BJ (cell line): Measurements from ENCODE around the gene NUMBL. TPM values are rescaled to one million over a fixed set of nuclear protein-coding genes. Genes with fewer than 3 reads are reported as not detected.

Source experiments
- CTCF ChIA-PET: fragments of 350-600 bp; formaldehyde crosslinking; extraction: SDS; loops from one replicate; lab custom pipeline; 2021; ENCODE audit warnings: antibody characterized with exemption, inconsistent platforms; lab: Yijun Ruan, JAX
- POLR2A ChIA-PET: fragments of 300-600 bp; sonication (Branson Sonifier 250); formaldehyde crosslinking; extraction: SDS; loops from one replicate; lab custom pipeline; 2021; ENCODE audit warnings: antibody characterized with exemption; lab: Charles Lee
- DNase-seq: peaks from one replicate; pipeline ENCODE4 v3.0.0-alpha.2; 2011; ENCODE audit warnings: low read depth
- H3K27me3 ChIP-seq: 2 replicates; pipeline ENCODE4 v1.6.0; 2011; ENCODE audit warnings: low read length; ENCODE audit not compliant: control insufficient read depth, insufficient read depth
- H3K36me3 ChIP-seq: 2 replicates; pipeline ENCODE4 v1.5.1; 2011; ENCODE audit warnings: low read length; ENCODE audit not compliant: control insufficient read depth, insufficient read depth
- H3K4me3 ChIP-seq: 2 replicates; pipeline ENCODE4 v1.5.1; 2011; ENCODE audit warnings: low read depth, mild to moderate bottlenecking, control low read depth, low read length
- CTCF ChIP-seq: IDR thresholded peaks from 2 replicates; pipeline ENCODE4 v1.5.1; 2011; ENCODE audit warnings: low read depth, mild to moderate bottlenecking, control low read depth, inconsistent platforms, low read length, moderate library complexity; ENCODE audit not compliant: insufficient read depth
- polyA plus RNA-seq: library from polyadenylated mRNA; depleted of rRNA; stranded (reverse); fragments of >200 nt; gene quantifications from 2 replicates; pipeline ENCODE4 v1.2.3, GENCODE V29; 2011

NUMBL gene
- polyA plus RNA-seq, 1 experiment, result 28.6 TPM

- H3K36me3 ChIP-seq, result peaks cover 28% of the 10 kb centered on the region
- no peak overlapping the region for H3K4me3 ChIP-seq
- no peaks in the 10 kb centered on the region for H3K27me3 ChIP-seq
- ChIA-PET CTCF (no interaction called here), POLR2A (no interaction called here)
- no peak for DNase-seq
- no peak for TF ChIP-seq CTCF
Observed at GRCh38 chr19:40705950-40706619, 15.6 kb upstream of the NUMBL start.

GRCh38 chr19:40705362-40705651 is 14.9 kb upstream of the NUMBL start:
- DNase-seq, result no peak
- H3K4me3 ChIP-seq, result no peak overlapping the region
- ChIA-PET CTCF (no interaction called here), POLR2A (no interaction called here)
- TF ChIP-seq CTCF, result no peak
- peaks cover 26% of the 10 kb centered on the region for H3K36me3 ChIP-seq
- no peaks in the 10 kb centered on the region for H3K27me3 ChIP-seq

- H3K4me3 ChIP-seq, result no peak overlapping the region
- TF ChIP-seq CTCF, result no peak
- no peaks in the 10 kb centered on the region for H3K27me3 ChIP-seq
- ChIA-PET POLR2A (no interaction called here), CTCF (interaction anchor here (0.7 to 1.3 kb wide), 3 partner anchors 12 to 102 kb away, joined by 3 to 5 read pairs (median 3); no protein-coding TSS in a partner anchor)
- no peak for DNase-seq
- peaks cover 25% of the 10 kb centered on the region for H3K36me3 ChIP-seq
Observed at GRCh38 chr19:40704491-40705361, 14.3 kb upstream of the NUMBL start.

- no peak for DNase-seq
- ChIA-PET POLR2A (no interaction called here), CTCF (interaction anchor here (0.8 to 1.5 kb wide), 3 partner anchors 11 to 105 kb away, joined by 3 to 6 read pairs (median 4); partner anchors contain the start of gene NUMBL)
- Histone ChIP-seq H3K4me3 (no peak overlapping the region), H3K36me3 (peaks cover 29% of the 10 kb centered on the region), H3K27me3 (no peaks in the 10 kb centered on the region)
- TF ChIP-seq CTCF, result no peak
Observed at GRCh38 chr19:40703029-40703755, 12.7 kb upstream of the NUMBL start.
